A673 (cell line): ENCODE data around the gene PAQR5.

Experiments used
- CTCF ChIP-seq: fragments of 300-800, 200-600 bp; sonication (generic); conservative IDR thresholded peaks from 2 replicates; pipeline ENCODE4 v1.5.1; 2017; ENCODE audit warnings: low read depth, mild to moderate bottlenecking, antibody characterized with exemption, low read length, moderate library complexity, mixed read lengths
- EZH2 ChIP-seq: fragments of 200-600 bp; sonication (generic); IDR thresholded peaks from 2 replicates; pipeline ENCODE4 v1.6.1; 2017; ENCODE audit warnings: borderline replicate concordance, low read depth, mild to moderate bottlenecking, mixed read lengths, antibody characterized with exemption, low read length; ENCODE audit not compliant: poor library complexity, severe bottlenecking

DNA sequence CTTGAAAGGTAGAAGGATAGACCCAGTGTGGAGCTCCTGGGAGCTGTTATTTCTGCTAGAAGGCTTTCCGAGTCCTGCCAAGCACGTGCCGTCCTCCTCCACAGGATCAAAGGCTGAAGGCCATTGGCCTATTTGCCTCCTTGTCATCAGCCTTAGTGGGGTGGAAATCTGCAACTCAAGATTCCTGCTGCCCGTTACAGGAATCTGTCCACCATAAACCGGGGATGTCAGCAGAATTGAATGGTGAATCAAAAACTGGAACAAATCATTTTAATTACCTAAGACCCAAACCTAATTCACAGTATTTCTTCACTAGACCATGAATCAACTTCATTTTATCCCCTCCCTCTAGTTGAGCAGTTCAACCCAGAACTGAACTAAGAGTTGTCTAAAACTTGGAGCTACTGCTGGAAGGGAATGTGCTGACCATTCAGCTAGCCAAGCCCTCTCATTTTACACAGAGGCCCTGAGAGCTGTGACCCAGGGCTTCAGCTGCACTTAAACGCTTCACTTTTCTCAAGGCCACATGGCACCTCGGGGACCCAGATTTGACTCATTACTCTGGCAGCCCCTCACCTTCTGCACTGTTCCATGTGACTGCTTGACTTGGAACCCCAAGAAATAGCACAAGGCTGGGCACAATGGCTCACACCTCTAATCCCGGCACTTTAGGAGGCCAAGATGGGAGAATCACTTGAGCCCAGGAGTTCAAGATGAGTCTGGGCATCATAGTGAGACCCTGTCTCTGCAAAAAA, 78.7 kb downstream of the PAQR5 start:
- TF ChIP-seq EZH2: no peak
- TF ChIP-seq CTCF: no peak
